Naive B cell (primary cell): ENCODE data around the gene ZNF213. TPM values are rescaled to one million over a fixed set of nuclear protein-coding genes. Genes with fewer than 3 reads are reported as not detected.

ENCODE experiments used
- ATAC-seq, 2 donors: fragments of 150-1000 bp; cut with Tn5 transposase; 2 replicates each; pipeline ENCODE4 v1.10.0; 2021; ENCODE audit warnings: low read depth in 2 of 2, mild to moderate bottlenecking in 2 of 2, moderate library complexity in 2 of 2
- DNase-seq: peaks from one replicate; pipeline ENCODE4 v3.0.0; 2022
- H3K27ac Mint-ChIP-seq, 6 donors: one replicate each; pipeline ENCODE4 v1.8.0; 2020 to 2022; ENCODE audit warnings: mild to moderate bottlenecking in 6 of 6, mixed read lengths in 6 of 6, moderate library complexity in 5 of 6, inconsistent platforms in 2 of 6
- H3K27me3 Mint-ChIP-seq, 3 donors: one replicate each; pipeline ENCODE4 v1.8.0; 2021 to 2022; ENCODE audit warnings: mixed read lengths in 3 of 3, mild to moderate bottlenecking in 1 of 3
- H3K36me3 Mint-ChIP-seq, 2 donors: one replicate each; pipeline ENCODE4 v1.8.0; 2020 to 2022; ENCODE audit warnings: mixed read lengths in 2 of 2, inconsistent platforms in 1 of 2, mild to moderate bottlenecking in 1 of 2
- H3K4me1 Mint-ChIP-seq, 3 donors: one replicate each; pipeline ENCODE4 v1.8.0; 2020 to 2022; ENCODE audit warnings: mixed read lengths in 3 of 3, inconsistent platforms in 1 of 3, mild to moderate bottlenecking in 1 of 3, moderate library complexity in 1 of 3
- H3K4me3 Mint-ChIP-seq, 8 donors: one replicate each; pipeline ENCODE4 v1.8.0; 2020 to 2022; ENCODE audit warnings: mild to moderate bottlenecking in 8 of 8, mixed read lengths in 8 of 8, moderate library complexity in 8 of 8, inconsistent platforms in 2 of 8
- H3K9me3 Mint-ChIP-seq, 7 donors: one replicate each; pipeline ENCODE4 v1.8.0; 2020 to 2022; ENCODE audit warnings: mixed read lengths in 7 of 7, mild to moderate bottlenecking in 5 of 7, inconsistent platforms in 2 of 7, moderate library complexity in 1 of 7
- polyA plus RNA-seq, 6 donors: library from polyadenylated mRNA; unstranded; fragments of 300-500 nt; fragmentation: Illumina TruSeq; gene quantifications; one replicate each; pipeline ENCODE4 v1.2.3, GENCODE V29; 2021; ENCODE audit warnings: low read depth in 6 of 6

ZNF213 gene
- polyA plus RNA-seq, 6 donors from 2014 or later = 0.38 to 2.7 (median 1.6) TPM; not detected in 1

DNA sequence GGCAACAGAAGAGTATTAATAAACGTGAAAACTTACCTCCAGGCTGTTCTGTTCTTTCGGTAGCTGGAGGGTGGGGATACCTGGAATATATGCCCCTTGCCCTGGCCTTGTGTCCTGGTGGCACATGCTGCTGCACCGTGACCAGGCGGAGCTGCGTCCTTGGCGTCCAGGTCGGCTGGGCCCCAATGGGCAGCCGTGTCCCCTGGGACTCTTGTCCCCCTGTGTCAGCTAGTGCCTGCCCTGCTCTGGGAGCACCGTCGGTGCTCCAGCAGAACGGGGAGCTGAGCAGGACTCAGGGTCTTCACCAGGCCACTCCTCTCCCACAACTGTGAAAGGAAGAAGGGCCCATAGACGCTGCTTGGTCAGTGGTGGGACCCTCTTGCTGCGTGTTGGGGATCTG lies 7.9 kb downstream of the ZNF213 start:
- Mint-ChIP-seq H3K4me3 (no peak overlapping the region), H3K27ac (peak overlapping the region in 1 of 6 donors; percentile 64), H3K36me3 (peaks cover 6 to 8% of the 10 kb centered on the region in 2 donors), H3K4me1 (peaks cover 2 to 8% (median 3%) of the 10 kb centered on the region in 3 donors), H3K27me3 (peaks cover 0 to 9% (median 0%) of the 10 kb centered on the region in 3 donors), H3K9me3 (peaks cover 0 to 1% (median 0%) of the 10 kb centered on the region in 7 donors)
- ATAC-seq (no peak), DNase-seq (no peak)

DNA sequence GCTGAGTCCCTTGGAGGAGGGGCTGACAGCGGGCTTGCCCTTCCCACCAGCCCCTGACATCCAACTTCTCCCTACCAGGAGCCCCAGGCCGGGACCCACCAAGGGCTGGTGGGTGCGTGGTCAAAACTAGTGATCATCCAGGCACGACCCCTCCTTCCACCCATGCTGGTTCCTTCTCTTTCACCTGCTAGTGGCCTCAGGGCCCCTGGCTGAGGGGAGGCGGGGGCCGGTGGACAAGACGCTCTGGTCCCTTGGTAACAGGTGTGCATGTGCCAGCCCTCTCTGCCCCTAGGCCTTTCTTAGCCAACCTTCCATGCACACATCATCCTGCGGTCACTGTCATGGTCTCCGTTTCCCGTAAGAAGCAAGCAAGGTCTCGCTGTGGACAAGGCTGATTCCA lies 8.4 kb downstream of the ZNF213 start:
- peaks cover 6 to 8% of the 10 kb centered on the region in 2 donors for H3K36me3 Mint-ChIP-seq
- peaks cover 0 to 8% (median 3%) of the 10 kb centered on the region in 3 donors for H3K4me1 Mint-ChIP-seq
- H3K27ac Mint-ChIP-seq = no peak overlapping the region
- no peak overlapping the region for H3K4me3 Mint-ChIP-seq
- peaks cover 0 to 1% (median 0%) of the 10 kb centered on the region in 7 donors for H3K9me3 Mint-ChIP-seq
- no peak for DNase-seq
- no peak for ATAC-seq
- H3K27me3 Mint-ChIP-seq = peaks cover 0 to 9% (median 0%) of the 10 kb centered on the region in 3 donors

GRCh38 chr16:3143598-3144320 lies 8.9 kb downstream of the ZNF213 start:
- peaks cover 0 to 9% (median 0%) of the 10 kb centered on the region in 3 donors for H3K27me3 Mint-ChIP-seq
- peaks cover 6 to 8% of the 10 kb centered on the region in 2 donors for H3K36me3 Mint-ChIP-seq
- H3K4me3 Mint-ChIP-seq = peak overlapping the region in 1 of 8 donors; percentile 50
- H3K4me1 Mint-ChIP-seq = peaks cover 0 to 10% (median 3%) of the 10 kb centered on the region in 3 donors
- no peak overlapping the region for H3K27ac Mint-ChIP-seq
- ATAC-seq (no peak), DNase-seq (no peak)
- peaks cover 0 to 1% (median 0%) of the 10 kb centered on the region in 7 donors for H3K9me3 Mint-ChIP-seq

DNA sequence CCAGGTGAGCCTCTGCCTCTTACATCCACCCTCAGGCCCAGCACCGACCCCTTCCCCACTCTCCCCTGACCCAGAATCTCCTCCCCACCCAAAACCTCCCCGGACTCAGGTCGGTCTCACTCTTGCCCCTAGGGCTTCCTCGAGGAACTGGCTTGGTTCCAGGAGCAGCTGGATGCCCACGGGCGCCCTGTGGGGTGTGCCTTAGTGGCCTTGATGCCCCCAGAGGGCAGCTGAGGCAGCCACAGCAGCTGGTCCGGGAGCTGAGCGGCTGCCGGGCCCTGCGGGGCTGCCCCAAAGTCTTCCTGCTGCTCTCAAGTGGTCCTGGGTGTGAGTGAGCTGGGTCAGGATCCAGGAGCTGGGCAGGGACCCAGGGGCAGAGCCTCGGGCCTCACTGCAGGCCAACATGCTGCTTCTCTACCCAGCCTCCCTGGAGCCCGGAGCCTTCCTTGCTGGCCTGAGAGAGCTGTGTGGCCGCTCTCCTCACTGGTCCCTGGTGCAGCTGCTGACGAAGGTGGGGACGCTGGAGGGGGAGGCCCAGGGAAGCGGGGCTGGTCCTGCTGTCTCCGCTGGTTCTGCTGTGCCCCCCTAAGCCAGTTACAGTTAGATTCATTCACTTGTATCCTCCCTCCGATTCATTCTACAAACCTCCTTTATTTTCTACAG lies 9.6 kb downstream of the ZNF213 start:
- Mint-ChIP-seq H3K4me3 (peak overlapping the region in 1 of 8 donors; percentile 16), H3K36me3 (peaks cover 6 to 8% of the 10 kb centered on the region in 2 donors)
- DNase-seq = no peak

GRCh38 chr16:3145151-3145550 lies 10.3 kb downstream of the ZNF213 start:
- Mint-ChIP-seq H3K27ac (no peak overlapping the region), H3K4me1 (peaks cover 5 to 19% (median 8%) of the 10 kb centered on the region in 3 donors), H3K9me3 (peaks cover 0 to 1% (median 0%) of the 10 kb centered on the region in 7 donors), H3K27me3 (peaks cover 0 to 9% (median 0%) of the 10 kb centered on the region in 3 donors), H3K36me3 (peaks cover 6 to 8% of the 10 kb centered on the region in 2 donors), H3K4me3 (peak overlapping the region in 2 of 8 donors; percentile 16 to 74)
- DNase-seq (no peak), ATAC-seq (no peak)

More for the DNA sequence above, 9.6 kb downstream of the ZNF213 start:
- ATAC-seq = no peak
- H3K9me3 Mint-ChIP-seq = peaks cover 0 to 1% (median 0%) of the 10 kb centered on the region in 7 donors
- H3K27me3 Mint-ChIP-seq = peaks cover 0 to 9% (median 0%) of the 10 kb centered on the region in 3 donors
- H3K4me1 Mint-ChIP-seq = peaks cover 5 to 15% (median 8%) of the 10 kb centered on the region in 3 donors
- H3K27ac Mint-ChIP-seq = peak overlapping the region in 1 of 6 donors; percentile 83

GRCh38 chr16:3145660-3146059 lies 10.8 kb downstream of the ZNF213 start:
- peaks cover 8 to 20% (median 10%) of the 10 kb centered on the region in 3 donors for H3K4me1 Mint-ChIP-seq
- no peak overlapping the region for H3K4me3 Mint-ChIP-seq
- DNase-seq = no peak
- peaks cover 0 to 9% (median 3%) of the 10 kb centered on the region in 3 donors for H3K27me3 Mint-ChIP-seq
- H3K9me3 Mint-ChIP-seq = peaks cover 0 to 1% (median 0%) of the 10 kb centered on the region in 7 donors
- peaks cover 6 to 8% of the 10 kb centered on the region in 2 donors for H3K36me3 Mint-ChIP-seq
- no peak for ATAC-seq
- H3K27ac Mint-ChIP-seq = no peak overlapping the region

GRCh38 chr16:3147046-3147756 lies 12.4 kb downstream of the ZNF213 start:
- Mint-ChIP-seq H3K9me3 (peaks cover 0 to 1% (median 0%) of the 10 kb centered on the region in 7 donors), H3K27me3 (peaks cover 0 to 9% (median 4%) of the 10 kb centered on the region in 3 donors), H3K27ac (no peak overlapping the region), H3K4me3 (peak overlapping the region in 1 of 8 donors; percentile 98), H3K36me3 (peaks cover 4 to 5% of the 10 kb centered on the region in 2 donors), H3K4me1 (peaks cover 18 to 24% (median 21%) of the 10 kb centered on the region in 3 donors)
- ATAC-seq (no peak), DNase-seq (no peak)

DNA sequence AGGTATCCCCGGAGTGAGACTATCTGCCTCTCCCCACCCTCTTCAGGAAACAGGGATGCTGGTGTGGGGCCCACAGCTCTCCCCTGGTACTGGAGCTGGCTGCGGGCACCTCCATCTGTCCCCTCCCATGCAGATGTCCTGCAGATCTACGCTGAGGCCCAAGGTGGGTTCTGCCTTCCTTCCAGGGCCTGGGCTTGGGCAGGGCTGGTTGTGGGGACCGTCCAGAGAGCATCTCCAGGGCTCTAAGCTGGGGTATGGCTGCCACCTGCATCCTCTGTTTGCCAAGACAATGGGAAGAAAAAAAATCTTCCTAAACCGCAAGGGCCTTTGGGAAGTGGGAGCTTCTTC lies 12.9 kb downstream of the ZNF213 start:
- H3K4me3 Mint-ChIP-seq = peak overlapping the region in 1 of 8 donors; percentile 98
- no peak for ATAC-seq
- H3K27ac Mint-ChIP-seq = no peak overlapping the region

GRCh38 chr16:3148256-3149192 lies 13.7 kb downstream of the ZNF213 start:
- peaks cover 25 to 28% (median 27%) of the 10 kb centered on the region in 3 donors for H3K4me1 Mint-ChIP-seq

More for the DNA sequence above, 12.9 kb downstream of the ZNF213 start:
- Mint-ChIP-seq H3K36me3 (no peaks in the 10 kb centered on the region), H3K27me3 (peaks cover 0 to 14% (median 4%) of the 10 kb centered on the region in 3 donors), H3K4me1 (peaks cover 24 to 26% (median 26%) of the 10 kb centered on the region in 3 donors), H3K9me3 (peaks cover 0 to 3% (median under 1%) of the 10 kb centered on the region in 7 donors)
- no peak for DNase-seq

GRCh38 chr16:3149193-3149530 lies 14.3 kb downstream of the ZNF213 start:
- peaks cover 25 to 29% (median 27%) of the 10 kb centered on the region in 3 donors for H3K4me1 Mint-ChIP-seq
- DNase-seq (no peak), ATAC-seq (no peak)
- peaks cover under 1 to 9% (median 3%) of the 10 kb centered on the region in 7 donors for H3K9me3 Mint-ChIP-seq
- H3K36me3 Mint-ChIP-seq = no peaks in the 10 kb centered on the region
- peak overlapping the region; percentile 75 to 98 (median 88) for H3K4me3 Mint-ChIP-seq
- peak overlapping the region in 1 of 6 donors; percentile 96 for H3K27ac Mint-ChIP-seq
- peaks cover 0 to 15% (median 4%) of the 10 kb centered on the region in 3 donors for H3K27me3 Mint-ChIP-seq

More at GRCh38 chr16:3148256-3149192, 13.7 kb downstream of the ZNF213 start:
- DNase-seq = no peak
- no peak for ATAC-seq
- H3K4me3 Mint-ChIP-seq = peak overlapping the region; percentile 75 to 98 (median 88)
- no peaks in the 10 kb centered on the region for H3K36me3 Mint-ChIP-seq
- H3K27me3 Mint-ChIP-seq = peaks cover 0 to 15% (median 4%) of the 10 kb centered on the region in 3 donors
- peak overlapping the region in 2 of 6 donors; percentile 15 to 96 for H3K27ac Mint-ChIP-seq
- peaks cover 0 to 7% (median 3%) of the 10 kb centered on the region in 7 donors for H3K9me3 Mint-ChIP-seq

GRCh38 chr16:3149630-3150345 lies 15.0 kb downstream of the ZNF213 start:
- peaks cover 2 to 13% (median 7%) of the 10 kb centered on the region in 7 donors for H3K9me3 Mint-ChIP-seq
- peaks cover 25 to 33% (median 27%) of the 10 kb centered on the region in 3 donors for H3K4me1 Mint-ChIP-seq
- ATAC-seq (peak; percentile 27 to 38), DNase-seq (peak; percentile 35)
- peak overlapping the region; percentile 87 to 98 (median 90) for H3K4me3 Mint-ChIP-seq
- peak overlapping the region in 3 of 6 donors; percentile 89 to 97 (median 96) for H3K27ac Mint-ChIP-seq
- H3K36me3 Mint-ChIP-seq = no peaks in the 10 kb centered on the region
- H3K27me3 Mint-ChIP-seq = peaks cover 0 to 14% (median 4%) of the 10 kb centered on the region in 3 donors
